ENCODE results near the gene ROM1. TPM values are rescaled to one million over a fixed set of nuclear protein-coding genes. Genes with fewer than 3 reads are reported as not detected.

The ROM1 gene, protein sequence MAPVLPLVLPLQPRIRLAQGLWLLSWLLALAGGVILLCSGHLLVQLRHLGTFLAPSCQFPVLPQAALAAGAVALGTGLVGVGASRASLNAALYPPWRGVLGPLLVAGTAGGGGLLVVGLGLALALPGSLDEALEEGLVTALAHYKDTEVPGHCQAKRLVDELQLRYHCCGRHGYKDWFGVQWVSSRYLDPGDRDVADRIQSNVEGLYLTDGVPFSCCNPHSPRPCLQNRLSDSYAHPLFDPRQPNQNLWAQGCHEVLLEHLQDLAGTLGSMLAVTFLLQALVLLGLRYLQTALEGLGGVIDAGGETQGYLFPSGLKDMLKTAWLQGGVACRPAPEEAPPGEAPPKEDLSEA
- 10 to 100 TPM in 2 of 3 donors, 1 to 10 TPM in 1; 8.5 to 11.5 (median 11.0) TPM for total RNA-seq

DNA sequence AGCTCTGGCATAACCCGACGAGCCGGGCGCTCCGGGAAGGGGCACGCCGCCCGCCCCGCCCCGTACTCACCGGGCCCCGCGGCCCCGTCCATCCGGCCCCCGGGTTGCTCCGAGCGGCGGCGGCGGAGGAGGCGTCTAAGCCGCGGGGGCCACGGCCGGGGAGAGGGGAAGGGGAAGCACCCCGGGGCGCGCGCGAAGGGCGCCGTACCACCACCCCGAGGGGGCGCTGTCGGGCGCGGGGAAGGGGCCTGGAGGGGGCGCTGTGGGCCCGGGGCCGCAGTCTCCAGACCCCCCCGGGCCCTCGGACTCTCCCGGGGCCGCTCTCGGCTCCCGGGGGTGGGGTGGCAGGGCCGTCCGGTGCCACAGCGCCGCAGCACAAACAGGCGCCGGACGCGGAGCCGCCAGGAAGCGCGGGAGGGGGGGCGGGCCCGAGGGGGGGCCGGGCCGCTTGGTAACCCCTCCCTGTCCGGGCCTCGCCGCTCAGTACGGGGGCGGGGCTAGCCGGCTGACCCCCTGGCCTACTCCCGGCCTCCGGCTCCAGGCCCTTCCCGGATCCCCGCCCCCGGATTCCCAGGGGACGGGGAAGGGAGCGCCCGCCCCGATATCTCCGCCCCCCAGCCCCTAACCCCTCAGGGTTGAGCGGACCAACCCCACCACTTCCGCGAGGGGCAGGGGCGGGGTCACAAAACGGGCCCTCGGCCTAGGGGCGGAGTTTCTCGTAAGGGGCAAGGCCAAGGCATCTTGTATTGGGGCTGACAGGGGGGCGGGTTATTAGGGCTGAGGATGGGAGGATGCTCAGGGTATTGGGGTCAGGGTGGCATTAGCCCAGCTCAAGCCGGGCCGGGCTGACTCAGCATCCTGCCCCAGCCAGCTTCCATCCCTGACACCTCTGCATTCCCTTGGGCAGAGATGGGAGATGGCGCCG, at the start of gene ROM1, which contains the start of gene EML3:
ROM1 (plus strand) TSS at position 892 of the 925 bp plus-strand sequence; CDS start at position 917, 25 bp downstream.
EML3 (minus strand) TSS at position 410 of the 925 bp plus-strand sequence; CDS start at position 92, 318 bp downstream.
- H3K36me3 ChIP-seq, result no peaks in the 10 kb centered on the region
- H3K27ac ChIP-seq, result peak within 1 kb of the TSS; percentile 97 to 99
- no peaks in the 10 kb centered on the region for H3K27me3 ChIP-seq
- intact Hi-C loops (cut with DNase I; ENCODE audit: low total_unique reads), result no loop called here
- TF ChIP-seq POLR2AphosphoS5 (IDR thresholded peaks at IDR 0.05) (peak; percentile 5 to 62 (median 60)), POLR2A (IDR thresholded peaks at IDR 0.05) (no peak)
- TF ChIP-seq, protein P1, sequence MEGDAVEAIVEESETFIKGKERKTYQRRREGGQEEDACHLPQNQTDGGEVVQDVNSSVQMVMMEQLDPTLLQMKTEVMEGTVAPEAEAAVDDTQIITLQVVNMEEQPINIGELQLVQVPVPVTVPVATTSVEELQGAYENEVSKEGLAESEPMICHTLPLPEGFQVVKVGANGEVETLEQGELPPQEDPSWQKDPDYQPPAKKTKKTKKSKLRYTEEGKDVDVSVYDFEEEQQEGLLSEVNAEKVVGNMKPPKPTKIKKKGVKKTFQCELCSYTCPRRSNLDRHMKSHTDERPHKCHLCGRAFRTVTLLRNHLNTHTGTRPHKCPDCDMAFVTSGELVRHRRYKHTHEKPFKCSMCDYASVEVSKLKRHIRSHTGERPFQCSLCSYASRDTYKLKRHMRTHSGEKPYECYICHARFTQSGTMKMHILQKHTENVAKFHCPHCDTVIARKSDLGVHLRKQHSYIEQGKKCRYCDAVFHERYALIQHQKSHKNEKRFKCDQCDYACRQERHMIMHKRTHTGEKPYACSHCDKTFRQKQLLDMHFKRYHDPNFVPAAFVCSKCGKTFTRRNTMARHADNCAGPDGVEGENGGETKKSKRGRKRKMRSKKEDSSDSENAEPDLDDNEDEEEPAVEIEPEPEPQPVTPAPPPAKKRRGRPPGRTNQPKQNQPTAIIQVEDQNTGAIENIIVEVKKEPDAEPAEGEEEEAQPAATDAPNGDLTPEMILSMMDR (IDR thresholded peaks at IDR 0.05), result peak in 2 of 3 donors; percentile 77 to 79
- DNase-seq (ENCODE audit: low spot score in 2 of 2), result peak; percentile 80 to 88
- peaks cover 7% of the 10 kb centered on the region in 2 donors for H3K4me1 ChIP-seq
- no peaks in the 10 kb centered on the region for H3K9me3 ChIP-seq
- H3K4me3 ChIP-seq, result peak within 1 kb of the TSS; percentile 73 to 85 (median 85)

DNA sequence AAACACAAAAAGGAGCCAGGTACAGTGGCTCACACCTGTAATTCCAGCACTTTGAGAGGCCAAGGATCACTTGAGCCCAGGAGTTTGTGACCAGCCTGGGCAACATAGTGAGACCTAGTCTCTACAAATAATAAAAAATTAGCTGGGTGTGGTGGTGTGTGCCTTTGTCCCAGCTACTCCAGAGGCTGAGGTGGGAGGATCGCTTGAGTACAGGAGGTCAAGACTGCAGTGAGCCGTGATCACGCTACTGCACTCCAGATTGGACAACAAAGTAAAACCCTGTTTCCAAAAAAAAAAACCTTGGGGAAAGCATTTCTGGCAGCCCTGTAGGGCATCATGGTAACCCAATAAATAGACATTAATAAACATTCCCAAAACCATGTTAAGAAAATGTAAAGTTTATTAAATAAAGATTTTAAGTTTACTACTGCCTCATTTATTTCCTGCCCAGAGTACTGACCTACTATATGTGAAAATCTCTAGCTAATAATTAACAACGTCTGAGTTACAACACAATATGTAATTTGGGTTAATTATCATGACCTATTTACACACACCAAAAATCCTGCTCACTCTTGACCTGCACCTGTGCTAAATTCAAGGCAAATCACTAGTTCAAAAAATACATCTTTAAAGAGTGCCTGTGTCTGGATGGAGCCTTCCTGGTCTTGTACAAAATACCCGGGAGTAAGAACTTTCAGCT, 47.8 kb upstream of the ROM1 start:
- Histone ChIP-seq H3K4me1 (peaks cover 0 to 5% of the 10 kb centered on the region in 2 donors), H3K4me3 (no peak overlapping the region), H3K27me3 (no peaks in the 10 kb centered on the region), H3K36me3 (no peaks in the 10 kb centered on the region), H3K9me3 (no peaks in the 10 kb centered on the region), H3K27ac (no peak overlapping the region)
- DNase-seq (ENCODE audit: low spot score in 2 of 2), result no peak
- TF ChIP-seq, protein P1 (IDR thresholded peaks at IDR 0.05), result no peak
- no peak for TF ChIP-seq POLR2A (IDR thresholded peaks at IDR 0.05)
- no peak for TF ChIP-seq POLR2AphosphoS5 (IDR thresholded peaks at IDR 0.05)
- intact Hi-C loops (cut with DNase I; ENCODE audit: low total_unique reads), result no loop called here

DNA sequence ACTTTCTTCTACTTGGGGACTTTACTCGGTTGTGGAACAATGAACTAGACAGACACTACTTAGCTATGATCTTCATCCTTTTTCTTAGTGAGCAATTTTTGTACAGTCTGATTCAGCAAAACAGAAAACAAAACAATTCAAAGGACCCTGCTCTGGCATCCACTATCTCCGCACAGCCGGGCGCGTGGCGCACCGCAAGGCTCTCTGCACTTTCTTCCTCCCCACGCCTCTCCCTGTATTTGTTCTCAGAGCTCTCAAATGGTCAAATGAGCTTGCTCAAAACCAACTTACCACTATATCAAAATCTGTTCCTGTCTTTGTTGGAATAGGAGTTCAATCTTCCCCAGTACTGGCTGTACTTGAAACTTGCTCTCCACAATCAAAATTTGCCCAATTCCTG, 46.8 kb upstream of the ROM1 start:
- intact Hi-C loops (cut with DNase I; ENCODE audit: low total_unique reads), result no loop called here
- TF ChIP-seq, protein P1 (IDR thresholded peaks at IDR 0.05), result no peak
- TF ChIP-seq POLR2AphosphoS5 (IDR thresholded peaks at IDR 0.05), result no peak
- TF ChIP-seq POLR2A (IDR thresholded peaks at IDR 0.05), result no peak
- DNase-seq (ENCODE audit: low spot score in 2 of 2), result no peak
- Histone ChIP-seq H3K36me3 (no peaks in the 10 kb centered on the region), H3K4me3 (no peak overlapping the region), H3K27ac (no peak overlapping the region), H3K4me1 (no peaks in the 10 kb centered on the region), H3K27me3 (no peaks in the 10 kb centered on the region), H3K9me3 (no peaks in the 10 kb centered on the region)

DNA sequence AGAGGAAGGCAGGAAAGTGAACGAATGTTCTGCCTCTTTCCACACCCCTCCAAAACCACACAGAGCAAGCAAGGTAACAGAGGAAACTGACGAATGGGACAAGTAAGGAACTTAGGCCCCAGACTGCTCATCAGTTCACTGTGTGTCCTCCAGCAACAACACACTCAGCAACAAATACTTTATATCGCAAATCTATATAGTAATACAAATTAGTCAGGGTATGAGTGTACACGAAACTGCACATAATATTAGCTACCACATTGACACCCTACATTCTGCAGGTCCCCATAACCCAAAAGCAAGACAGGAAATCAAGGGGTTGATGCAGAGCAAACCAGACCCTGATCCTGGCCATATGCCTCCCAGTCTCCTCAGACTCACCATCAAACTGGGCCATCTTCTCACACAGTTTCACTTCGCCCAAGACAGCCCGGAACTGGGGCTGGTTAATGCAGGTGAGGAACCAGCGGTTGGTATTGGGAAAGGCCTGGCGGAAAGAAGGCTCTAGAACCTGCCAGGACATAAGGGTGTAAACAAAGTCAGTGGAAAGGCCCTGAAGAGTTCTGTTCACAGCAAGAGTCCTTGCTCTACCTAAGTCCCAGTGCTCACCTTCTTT, 45.9 kb upstream of the ROM1 start:
- no peaks in the 10 kb centered on the region for H3K27me3 ChIP-seq
- H3K27ac ChIP-seq, result peak overlapping the region in 1 of 2 donors; percentile 29
- no peak overlapping the region for H3K4me3 ChIP-seq
- no peak for DNase-seq (ENCODE audit: low spot score in 2 of 2)
- no peaks in the 10 kb centered on the region for H3K36me3 ChIP-seq
- H3K4me1 ChIP-seq, result no peaks in the 10 kb centered on the region
- H3K9me3 ChIP-seq, result no peaks in the 10 kb centered on the region
- TF ChIP-seq POLR2A (IDR thresholded peaks at IDR 0.05) (no peak), POLR2AphosphoS5 (IDR thresholded peaks at IDR 0.05) (no peak)
- TF ChIP-seq, protein P1 (IDR thresholded peaks at IDR 0.05), result no peak
- intact Hi-C loops (cut with DNase I; ENCODE audit: low total_unique reads), result no loop called here

All from breast epithelium (tissue), 4 donors.